NCI-H446 treated with DMSO at 0.1 percent for 48 hours (cell line): ENCODE results near the gene STK11IP.

Source experiments
- DNase-seq: peaks from one replicate; lab custom pipeline; 2025; lab: John Stamatoyannopoulos, UW

The STK11IP gene

DNA sequence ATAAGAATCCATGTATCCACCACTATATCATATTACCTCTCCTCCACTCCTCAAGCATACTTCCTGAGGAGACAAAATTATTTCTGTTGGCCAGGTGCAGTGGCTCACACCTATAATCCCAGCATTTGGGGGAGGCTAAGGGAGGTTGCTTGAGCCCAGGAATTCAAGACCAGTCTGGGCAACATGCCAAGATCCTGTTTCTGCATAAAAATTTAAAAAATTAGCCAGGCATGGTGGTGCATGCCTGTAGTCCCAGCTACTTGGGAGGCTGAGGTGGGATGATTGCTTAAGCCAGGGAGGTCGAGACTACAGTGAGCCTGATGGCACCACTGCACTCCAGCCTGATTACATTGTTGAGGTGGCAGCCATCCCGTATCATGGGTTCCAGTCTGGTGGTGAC, 16.3 kb upstream of the STK11IP start:
- no peak for DNase-seq

DNA sequence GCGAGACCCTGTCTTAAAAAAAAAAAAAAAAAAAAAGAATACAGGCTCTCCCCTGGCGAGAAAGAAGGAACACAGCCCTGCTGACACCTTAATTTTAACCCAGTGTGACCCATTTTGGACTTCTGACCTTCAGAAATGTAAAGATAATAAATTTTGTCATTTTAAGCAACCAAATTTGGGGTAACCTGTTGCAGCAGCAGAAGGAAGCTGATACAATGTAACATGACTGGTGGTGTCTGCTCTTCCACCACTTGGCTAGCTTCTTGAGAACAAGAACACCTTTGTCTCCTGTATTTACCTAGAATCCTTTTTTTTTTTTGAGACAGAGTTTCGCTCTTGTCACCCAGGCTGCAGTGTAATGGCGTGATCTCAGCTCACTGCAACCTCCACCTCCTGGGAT, 6.6 kb upstream of the STK11IP start:
- DNase-seq: no peak

DNA sequence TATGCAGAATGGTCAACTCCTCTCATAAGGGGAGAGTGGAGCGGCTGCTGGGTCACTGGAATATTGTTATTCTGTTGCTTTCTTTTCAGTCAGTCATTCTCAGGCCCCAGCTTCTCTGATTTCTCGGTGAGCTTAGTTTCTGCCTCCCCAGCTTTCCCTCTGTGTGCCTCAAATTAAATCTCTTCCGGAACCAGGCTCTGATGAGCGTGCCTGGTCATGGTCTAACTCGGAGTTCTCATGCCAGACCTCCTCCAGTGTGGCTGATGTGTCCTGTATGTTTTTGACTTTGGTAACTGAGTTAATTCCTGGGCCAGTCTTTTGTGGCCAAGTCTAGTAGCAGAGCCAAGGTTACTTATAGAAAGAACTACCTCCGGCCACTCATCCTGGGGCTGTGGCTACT, 4.9 kb upstream of the STK11IP start:
- DNase-seq: no peak

DNA sequence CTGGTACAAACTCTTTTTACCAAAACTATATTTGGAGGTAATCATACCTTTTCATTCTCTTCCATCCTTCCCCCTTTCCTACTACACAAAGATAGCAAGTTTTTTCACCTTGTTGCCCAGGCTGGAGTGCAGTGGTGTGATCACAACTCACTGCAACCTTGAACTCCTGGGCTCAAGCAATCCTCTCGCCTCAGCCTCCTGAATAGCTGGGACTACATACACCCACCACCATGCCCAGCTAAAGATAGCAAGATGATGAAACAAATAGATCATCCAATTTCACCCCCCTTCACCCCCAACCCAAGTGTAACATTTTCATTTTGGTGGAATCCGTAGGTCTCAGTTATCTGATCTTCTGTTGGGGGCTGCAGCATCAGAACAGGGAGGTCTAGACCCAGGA, 4.5 kb upstream of the STK11IP start:
- DNase-seq: no peak

DNA sequence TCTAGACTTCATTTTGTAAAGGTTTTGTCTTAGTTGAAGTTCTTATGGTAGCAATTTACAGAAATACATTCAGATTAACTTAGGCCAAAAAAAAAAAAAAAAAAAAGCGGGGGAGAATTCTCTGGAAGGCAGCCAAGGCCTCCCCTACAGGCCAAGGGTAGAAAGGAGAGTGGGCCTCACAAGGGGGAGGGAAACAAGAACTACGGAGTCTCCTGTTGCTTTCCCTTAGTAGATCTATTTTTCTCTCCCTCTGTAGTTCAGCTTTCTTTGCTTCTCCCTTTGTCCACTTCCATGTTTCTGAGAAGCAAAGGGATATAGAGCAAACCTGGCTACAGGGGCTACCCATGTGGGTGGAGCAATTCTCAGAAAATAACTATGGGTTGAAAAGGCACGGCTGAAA, 2.4 kb upstream of the STK11IP start:
- DNase-seq: no peak

DNA sequence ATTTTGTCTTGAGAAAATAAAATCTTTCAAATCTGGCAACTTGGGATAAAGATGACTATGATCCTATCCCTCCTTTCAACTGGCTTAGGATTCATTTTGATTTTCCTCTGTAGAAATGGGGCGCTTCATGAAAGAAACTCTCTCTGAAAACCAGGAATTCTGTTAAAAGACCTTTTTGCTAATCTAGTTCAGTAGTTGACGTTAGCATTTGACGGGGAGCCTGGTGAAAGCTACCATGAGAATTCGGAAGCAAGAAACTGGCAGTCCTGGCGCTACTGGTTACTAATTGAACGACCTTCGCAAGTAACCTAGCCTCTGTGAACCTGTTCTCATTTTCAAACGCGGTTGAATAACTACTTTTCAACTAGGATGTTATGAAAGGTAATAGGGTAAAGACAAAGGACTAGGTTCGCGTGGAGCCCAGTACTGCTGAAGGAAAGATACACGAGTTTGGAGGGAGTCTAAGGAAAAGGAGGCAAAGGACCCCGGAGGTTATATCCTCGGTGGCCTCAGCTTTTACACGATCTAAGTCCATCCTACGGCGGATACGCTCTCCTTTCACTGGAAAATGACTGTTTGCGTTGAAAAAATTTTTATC, 604 bp upstream of the STK11IP start:
- DNase-seq: no peak

DNA sequence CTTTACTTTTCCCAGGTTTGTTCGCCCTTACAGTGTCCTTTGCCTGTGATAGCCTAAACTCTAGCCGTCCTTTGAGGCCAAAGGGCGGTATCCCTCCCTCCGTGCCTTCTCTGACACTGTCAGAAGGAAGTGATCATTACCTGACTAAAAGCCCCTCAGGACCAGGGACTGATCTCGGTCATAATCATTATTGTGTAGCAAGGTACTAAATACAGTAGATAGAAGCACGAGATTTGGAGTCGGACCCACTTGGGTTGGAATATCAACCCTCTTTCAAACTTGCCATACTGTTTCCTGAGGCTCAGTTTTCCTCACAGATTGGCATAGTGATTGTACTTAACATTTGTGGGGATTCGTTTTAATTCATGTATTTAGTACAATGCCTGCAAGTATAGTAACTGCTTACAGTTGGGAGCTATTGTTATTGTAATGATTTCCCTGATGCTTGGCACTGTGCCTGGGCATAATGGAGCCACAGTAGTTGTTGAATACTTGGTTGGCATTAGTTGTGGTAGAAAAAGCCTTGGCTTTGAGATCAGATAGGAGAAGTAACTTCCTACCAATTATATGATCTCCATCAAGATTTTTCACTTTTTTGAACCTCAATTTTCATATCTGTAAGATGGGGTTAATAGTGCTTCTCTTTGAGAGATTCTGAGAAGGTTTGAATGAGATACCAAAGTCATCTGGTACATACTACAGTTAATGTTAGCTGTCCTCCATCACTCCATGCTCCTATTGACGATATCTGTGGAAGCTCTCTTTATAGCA, 836 bp downstream of the STK11IP start:
- peak; percentile 1 for DNase-seq

DNA sequence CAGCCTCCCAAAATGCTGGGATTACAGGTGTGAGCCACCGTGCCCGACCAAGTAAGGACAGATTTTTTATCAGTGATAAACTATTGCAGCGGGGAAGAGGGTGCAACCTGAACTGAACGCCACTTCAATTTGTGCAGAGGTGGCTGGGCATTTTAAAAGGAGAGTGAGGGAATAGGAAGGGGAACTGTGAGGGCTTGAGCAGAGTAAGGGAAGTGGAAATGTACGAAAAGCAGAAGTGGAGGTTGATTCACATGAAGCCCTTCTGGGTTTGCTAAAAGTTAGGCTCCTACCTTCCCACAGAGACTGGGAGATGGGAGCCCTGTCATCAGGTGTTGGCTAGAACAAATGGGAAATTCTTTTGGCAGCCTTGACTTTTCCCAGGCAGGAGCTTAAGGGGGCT, 6.1 kb downstream of the STK11IP start:
- DNase-seq: no peak

DNA sequence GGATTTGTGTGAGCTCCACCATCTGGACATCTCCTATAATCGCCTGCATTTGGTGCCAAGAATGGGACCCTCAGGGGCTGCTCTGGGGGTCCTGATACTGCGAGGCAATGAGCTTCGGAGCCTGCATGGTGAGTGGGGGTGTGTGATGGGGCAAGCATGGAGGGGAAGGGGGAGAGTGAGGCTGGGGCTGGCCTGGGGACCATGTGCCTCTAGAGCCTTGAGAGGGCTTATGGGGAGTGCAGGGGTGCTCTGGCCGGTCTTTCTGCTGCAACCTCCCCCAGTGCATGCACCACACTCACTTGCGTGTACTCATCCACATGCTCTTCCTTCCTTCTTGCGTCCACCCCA, 7.9 kb downstream of the STK11IP start:
- no peak for DNase-seq

DNA sequence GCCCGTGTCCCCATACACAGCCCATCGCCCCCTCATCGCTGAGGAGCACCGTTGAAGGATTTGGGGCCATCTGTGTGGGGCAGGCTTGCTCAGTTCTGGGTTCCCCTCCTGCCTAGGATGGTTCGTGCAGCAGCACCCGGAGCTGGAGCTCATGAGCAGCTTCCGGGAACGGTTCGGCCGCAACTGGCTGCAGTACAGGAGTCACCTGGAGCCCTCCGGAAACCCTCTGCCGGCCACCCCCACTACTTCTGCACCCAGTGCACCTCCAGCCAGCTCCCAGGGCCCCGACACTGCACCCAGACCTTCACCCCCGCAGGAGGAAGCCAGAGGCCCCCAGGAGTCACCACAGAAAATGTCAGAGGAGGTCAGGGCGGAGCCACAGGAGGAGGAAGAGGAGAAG, 10.3 kb downstream of the STK11IP start:
- DNase-seq: no peak

DNA sequence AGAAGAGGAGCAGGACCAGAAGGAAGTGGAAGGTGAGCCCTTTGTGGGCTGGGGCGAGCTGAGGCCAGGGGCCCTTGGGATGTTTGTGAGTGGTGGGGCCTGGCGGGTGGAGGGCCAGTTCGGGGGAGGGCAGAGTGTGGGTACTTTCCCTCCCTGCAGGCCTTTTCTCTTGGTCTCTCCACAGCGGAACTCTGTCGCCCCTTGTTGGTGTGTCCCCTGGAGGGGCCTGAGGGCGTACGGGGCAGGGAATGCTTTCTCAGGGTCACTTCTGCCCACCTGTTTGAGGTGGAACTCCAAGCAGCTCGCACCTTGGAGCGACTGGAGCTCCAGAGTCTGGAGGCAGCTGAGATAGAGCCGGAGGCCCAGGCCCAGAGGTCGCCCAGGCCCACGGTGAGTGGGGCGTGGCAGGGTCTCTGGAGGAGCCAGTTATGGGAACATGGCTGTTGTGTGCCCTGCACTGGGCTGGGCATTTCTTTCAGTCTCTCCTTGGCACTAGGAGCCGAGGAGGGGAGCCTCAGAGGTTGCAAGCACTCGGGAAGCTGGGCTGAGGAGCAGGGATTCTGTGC, 10.8 kb downstream of the STK11IP start:
- no peak for DNase-seq

DNA sequence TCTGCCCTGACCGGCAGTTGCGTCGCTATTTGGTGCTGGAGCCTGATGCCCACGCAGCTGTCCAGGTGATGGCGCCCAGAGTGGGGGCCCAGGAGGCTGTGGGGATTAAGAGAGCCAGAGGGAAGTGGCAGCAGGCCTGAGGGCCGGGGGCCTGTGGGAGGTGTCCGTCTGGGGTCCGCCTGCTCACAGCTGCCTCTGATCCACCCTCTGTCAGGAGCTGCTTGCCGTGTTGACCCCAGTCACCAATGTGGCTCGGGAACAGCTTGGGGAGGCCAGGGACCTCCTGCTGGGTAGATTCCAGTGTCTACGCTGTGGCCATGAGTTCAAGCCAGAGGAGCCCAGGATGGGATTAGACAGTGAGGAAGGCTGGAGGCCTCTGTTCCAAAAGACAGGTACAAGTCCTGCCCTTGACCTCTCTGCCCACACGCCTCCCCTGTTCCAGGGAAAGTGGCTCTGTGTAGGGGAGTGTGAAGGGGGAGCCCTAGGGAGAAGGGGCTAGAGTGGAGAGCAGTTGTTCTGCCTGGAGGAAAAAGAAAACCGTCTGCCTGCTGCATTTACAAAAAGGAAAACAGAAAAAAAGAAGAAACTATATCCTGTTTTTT, 11.6 kb downstream of the STK11IP start:
- no peak for DNase-seq

DNA sequence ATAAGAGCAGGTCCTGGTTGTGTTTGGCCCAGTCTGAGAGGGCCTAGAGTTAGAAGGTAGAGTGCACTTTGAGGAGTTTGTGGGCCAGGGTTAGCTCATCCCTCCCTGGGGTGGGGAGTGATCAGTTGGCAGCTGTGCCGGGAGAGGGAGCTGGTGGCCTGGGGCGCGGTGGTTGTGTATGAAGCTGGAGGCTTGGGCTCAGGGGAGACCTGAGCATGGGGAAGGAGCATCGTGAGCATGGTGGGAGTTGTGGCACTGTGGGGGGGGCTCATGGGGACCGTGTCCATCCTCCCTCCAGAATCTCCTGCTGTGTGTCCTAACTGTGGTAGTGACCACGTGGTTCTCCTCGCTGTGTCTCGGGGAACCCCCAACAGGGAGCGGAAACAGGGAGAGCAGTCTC, 13.6 kb downstream of the STK11IP start:
- no peak for DNase-seq

DNA sequence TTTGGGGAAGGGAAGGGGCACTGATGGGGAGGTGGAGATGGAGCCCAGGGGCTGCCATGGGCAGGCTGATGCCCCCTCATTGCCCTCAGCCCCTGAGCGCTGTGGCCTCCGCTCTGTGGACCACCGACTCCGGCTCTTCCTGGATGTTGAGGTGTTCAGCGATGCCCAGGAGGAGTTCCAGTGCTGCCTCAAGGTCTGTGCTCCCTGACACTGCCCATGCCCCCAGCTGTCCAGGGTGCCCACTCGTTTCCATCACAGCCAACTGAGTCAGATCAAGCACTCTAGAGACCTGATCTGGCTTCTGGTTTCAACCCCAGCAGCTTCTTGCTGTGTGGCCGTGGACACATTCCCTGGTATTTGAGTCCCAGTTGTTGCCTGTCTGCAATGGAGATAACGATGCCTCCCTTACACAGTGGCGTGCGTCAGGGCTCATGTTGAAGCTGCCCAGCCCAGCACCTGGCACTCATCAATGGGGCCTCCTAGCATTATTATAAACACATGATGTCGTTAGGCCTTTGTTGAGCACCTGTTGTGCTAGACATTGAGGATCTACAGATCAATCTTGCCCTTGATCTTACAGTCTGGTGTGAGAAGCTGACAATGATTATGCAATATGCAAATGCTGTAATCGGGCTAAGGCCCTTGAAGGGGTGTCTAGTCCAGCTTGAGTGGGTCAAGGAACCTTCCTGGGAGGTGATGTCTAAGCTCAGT, 14.4 kb downstream of the STK11IP start:
- DNase-seq: no peak

DNA sequence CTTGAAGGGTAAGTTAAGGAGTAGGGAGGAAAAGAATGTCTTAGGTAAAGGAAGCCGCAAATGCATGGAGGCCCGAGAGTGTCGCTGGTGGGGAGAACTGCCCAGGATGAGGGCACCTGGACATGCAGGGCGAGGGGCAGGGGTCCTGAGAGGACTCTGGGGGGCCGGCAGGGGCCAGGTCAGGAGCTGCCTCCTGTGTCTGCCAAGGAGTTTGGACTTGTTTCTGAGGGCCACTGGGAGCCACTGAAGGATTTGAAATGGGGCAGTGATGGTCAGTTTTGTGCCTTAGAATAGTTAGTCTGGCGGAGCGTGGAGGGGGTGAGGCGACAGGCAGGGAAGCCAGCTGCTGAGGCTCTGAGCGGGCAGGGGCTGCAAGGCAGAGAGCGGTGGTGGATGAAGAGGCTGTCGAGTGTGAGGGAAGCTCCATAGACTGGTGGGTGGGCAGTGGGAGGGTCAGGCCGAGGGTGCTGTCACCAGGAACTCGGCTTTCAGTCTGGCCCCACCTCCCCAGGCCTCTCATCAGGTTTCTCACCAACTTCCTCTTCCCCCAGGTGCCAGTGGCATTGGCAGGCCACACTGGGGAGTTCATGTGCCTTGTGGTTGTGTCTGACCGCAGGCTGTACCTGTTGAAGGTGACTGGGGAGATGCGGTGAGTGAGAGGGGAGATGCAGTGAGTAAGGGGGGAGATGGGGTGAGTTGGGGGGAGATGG, 15.1 kb downstream of the STK11IP start:
- no peak for DNase-seq

DNA sequence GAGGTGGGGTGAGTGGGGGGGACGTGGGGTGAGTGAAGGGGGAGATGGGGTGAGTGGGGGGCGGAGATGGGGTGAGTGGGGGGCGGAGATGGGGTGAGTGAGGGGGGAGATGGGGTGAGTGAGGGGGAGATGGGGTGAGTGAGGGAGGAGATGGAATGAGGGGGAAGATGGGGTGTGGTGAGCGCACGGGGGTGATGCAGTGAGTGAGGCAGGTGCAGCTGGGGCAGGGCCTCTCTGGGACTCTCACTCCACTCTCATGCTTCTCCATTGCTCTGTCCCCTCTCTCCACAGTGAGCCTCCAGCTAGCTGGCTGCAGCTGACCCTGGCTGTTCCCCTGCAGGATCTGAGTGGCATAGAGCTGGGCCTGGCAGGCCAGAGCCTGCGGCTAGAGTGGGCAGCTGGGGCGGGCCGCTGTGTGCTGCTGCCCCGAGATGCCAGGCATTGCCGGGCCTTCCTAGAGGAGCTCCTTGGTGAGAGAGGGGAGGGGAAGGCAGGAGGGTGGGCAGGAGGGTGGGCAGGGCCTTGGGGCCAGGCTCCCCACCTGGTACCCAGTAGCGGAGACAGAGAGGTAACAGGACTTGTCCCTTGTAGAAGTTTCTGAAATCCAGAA, 15.9 kb downstream of the STK11IP start:
- no peak for DNase-seq

DNA sequence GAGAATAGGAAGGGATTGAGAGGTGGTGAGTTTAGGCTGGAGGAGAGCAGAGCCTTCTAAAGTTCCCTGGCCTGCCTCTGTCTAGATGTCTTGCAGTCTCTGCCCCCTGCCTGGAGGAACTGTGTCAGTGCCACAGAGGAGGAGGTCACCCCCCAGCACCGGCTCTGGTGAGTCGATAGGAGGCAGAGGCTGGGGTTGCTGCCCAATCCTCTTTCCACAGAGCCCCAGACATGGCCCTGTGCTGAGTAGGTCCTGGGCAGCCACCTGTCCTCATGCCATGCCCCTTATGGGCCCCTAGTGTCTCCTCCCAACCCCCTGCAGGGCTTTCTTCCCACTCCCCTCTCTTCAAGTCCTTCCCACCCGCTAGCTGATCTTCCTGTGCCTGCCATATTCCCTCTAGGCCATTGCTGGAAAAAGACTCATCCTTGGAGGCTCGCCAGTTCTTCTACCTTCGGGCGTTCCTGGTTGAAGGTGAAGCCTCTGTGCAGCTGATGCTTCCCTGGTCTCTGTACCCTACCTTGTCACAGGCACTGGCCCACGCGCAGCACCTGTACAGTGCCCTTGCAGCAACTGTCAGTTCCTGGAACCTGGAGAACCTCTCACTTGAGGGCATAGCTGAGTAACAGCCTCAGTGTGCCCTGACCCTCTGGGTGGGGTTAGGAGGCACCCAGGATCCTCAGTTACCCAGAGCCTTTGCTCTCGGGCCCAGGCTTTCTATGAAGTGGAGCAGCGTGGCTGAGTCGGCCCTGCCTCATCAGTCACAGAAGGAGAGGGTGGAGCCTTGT, 16.6 kb downstream of the STK11IP start:
- DNase-seq: no peak

DNA sequence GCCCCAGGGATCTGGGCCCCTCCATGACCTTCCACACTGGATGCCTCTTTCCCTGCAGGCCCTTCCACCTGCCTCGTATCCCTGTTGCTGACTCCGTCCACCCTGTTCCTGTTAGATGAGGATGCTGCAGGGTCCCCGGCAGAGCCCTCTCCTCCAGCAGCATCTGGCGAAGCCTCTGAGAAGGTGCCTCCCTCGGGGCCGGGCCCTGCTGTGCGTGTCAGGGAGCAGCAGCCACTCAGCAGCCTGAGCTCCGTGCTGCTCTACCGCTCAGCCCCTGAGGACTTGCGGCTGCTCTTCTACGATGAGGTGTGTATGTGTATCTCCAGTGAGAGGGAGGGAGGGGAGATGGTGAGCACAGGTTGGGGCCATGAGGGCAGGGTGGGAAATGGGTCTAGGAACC, 17.4 kb downstream of the STK11IP start:
- no peak for DNase-seq

DNA sequence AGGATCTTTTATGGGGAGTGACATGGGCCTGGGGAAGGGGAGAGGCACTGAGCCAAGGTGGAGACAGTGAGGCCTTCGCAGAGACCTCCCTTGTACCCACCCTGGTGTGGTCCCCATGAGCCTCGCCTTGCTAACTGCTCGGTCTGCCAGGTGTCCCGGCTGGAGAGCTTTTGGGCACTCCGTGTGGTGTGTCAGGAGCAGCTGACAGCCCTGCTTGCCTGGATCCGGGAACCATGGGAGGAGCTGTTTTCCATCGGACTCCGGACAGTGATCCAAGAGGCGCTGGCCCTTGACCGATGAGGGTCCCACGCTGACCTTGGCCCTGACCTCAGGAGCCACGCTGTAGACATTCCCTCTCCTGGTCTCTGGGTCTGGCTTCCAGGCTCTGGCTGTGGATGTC, 18.2 kb downstream of the STK11IP start:
- DNase-seq: no peak

DNA sequence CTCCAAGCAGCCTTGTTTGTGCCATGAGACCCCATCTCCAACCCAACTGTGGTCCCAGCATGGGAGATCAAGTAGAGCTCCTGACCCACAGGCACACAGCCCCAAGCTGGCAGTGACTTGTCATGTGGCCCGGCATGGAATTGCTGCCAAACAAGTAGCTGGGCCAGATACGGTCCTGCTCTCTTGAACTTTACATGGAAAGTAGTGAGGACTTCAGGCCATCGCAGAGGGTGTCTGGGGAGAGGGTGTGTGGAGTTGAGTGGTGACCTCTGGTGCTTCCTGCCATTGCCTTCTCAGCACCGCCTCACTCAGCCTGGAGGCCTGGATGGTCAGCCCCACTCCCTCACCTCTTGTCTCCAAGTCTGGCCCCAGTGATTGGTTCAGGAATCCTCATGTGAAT, 18.9 kb downstream of the STK11IP start:
- no peak for DNase-seq

DNA sequence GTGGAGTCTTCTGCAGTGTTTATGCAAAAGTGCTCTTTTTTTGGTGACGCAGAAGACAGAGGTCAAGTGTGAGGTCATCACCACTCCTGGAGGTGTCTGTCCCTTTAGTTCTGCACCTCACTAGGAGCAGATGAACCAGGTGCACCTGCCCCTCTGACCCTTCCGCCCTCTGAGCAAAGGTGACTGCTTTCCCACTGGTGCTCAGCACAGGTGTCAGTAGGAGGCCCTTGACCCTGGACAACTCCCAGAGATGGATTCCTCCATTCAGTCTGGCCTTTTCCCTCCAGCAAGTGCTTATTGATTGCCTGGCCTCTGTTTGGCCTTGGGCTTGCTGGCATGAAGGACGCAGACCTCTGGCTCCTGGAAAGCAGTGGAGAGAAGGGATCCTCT, 21.1 kb downstream of the STK11IP start:
- no peak for DNase-seq
